ENCODE measurements around the gene PID1. TPM values are rescaled to one million over a fixed set of nuclear protein-coding genes. Genes with fewer than 3 reads are reported as not detected.

The PID1 gene
- total and polyA plus RNA-seq, 5 experiments from 2014 or later: 0.18 TPM; not detected in 4

- Mint-ChIP-seq H3K4me1 (no peaks in the 10 kb centered on the region), H3K9me3 (peaks cover 0 to 12% (median 1%) of the 10 kb centered on the region in 9 donors), H3K27me3 (peaks cover 0 to 8% (median 0%) of the 10 kb centered on the region in 5 donors), H3K4me3 (no peak overlapping the region), H3K36me3 (peaks cover 0 to 4% (median 0%) of the 10 kb centered on the region in 3 donors), H3K27ac (no peak overlapping the region)
- ATAC-seq (no peak), DNase-seq (no peak)
- POLR2A ChIA-PET: no interaction called here
Observed at GRCh38 chr2:229252996-229253395, 18.1 kb downstream of the PID1 start.

GRCh38 chr2:229252280-229252679 is 18.8 kb downstream of the PID1 start:
- ATAC-seq (no peak), DNase-seq (no peak)
- H3K4me1 Mint-ChIP-seq: no peaks in the 10 kb centered on the region
- H3K4me3 Mint-ChIP-seq: no peak overlapping the region
- no peaks in the 10 kb centered on the region for H3K36me3 Mint-ChIP-seq
- H3K27me3 Mint-ChIP-seq: peaks cover 0 to 5% (median 0%) of the 10 kb centered on the region in 5 donors
- POLR2A ChIA-PET: no interaction called here
- no peak overlapping the region for H3K27ac Mint-ChIP-seq
- H3K9me3 Mint-ChIP-seq: peaks cover 0 to 6% (median 0%) of the 10 kb centered on the region in 9 donors

GRCh38 chr2:229249536-229249935 is 21.6 kb downstream of the PID1 start:
- Mint-ChIP-seq H3K4me1 (no peaks in the 10 kb centered on the region), H3K9me3 (peaks cover 0 to 13% (median 0%) of the 10 kb centered on the region in 9 donors), H3K27ac (no peak overlapping the region), H3K27me3 (peaks cover 0 to 6% (median 0%) of the 10 kb centered on the region in 5 donors), H3K4me3 (no peak overlapping the region), H3K36me3 (no peaks in the 10 kb centered on the region)
- no peak for DNase-seq
- POLR2A ChIA-PET: no interaction called here
- ATAC-seq: no peak

GRCh38 chr2:229246334-229246733 is 24.8 kb downstream of the PID1 start:
- Mint-ChIP-seq H3K4me1 (no peaks in the 10 kb centered on the region), H3K36me3 (peaks cover 0 to 14% (median 0%) of the 10 kb centered on the region in 3 donors), H3K27me3 (peaks cover 0 to 13% (median 0%) of the 10 kb centered on the region in 5 donors), H3K27ac (no peak overlapping the region), H3K9me3 (peaks cover 2 to 28% (median 13%) of the 10 kb centered on the region in 9 donors), H3K4me3 (no peak overlapping the region)
- POLR2A ChIA-PET: no interaction called here
- ATAC-seq (no peak), DNase-seq (no peak)

GRCh38 chr2:229244975-229245374 is 26.1 kb downstream of the PID1 start:
- POLR2A ChIA-PET: no interaction called here
- peaks cover 4 to 38% (median 25%) of the 10 kb centered on the region in 9 donors for H3K9me3 Mint-ChIP-seq
- ATAC-seq (no peak), DNase-seq (no peak)
- no peak overlapping the region for H3K4me3 Mint-ChIP-seq
- H3K36me3 Mint-ChIP-seq: peaks cover 0 to 26% (median 0%) of the 10 kb centered on the region in 3 donors
- H3K4me1 Mint-ChIP-seq: no peaks in the 10 kb centered on the region
- H3K27ac Mint-ChIP-seq: no peak overlapping the region
- peaks cover 0 to 11% (median 0%) of the 10 kb centered on the region in 5 donors for H3K27me3 Mint-ChIP-seq

GRCh38 chr2:229243890-229244560 is 27.1 kb downstream of the PID1 start:
- H3K9me3 Mint-ChIP-seq: peaks cover 4 to 45% (median 33%) of the 10 kb centered on the region in 9 donors
- ATAC-seq: no peak
- POLR2A ChIA-PET: no interaction called here
- no peak overlapping the region for H3K27ac Mint-ChIP-seq
- H3K27me3 Mint-ChIP-seq: peaks cover 0 to 11% (median 0%) of the 10 kb centered on the region in 5 donors
- DNase-seq: no peak
- H3K36me3 Mint-ChIP-seq: peaks cover 0 to 26% (median 0%) of the 10 kb centered on the region in 3 donors
- no peak overlapping the region for H3K4me3 Mint-ChIP-seq
- H3K4me1 Mint-ChIP-seq: no peaks in the 10 kb centered on the region

- H3K9me3 Mint-ChIP-seq: peaks cover 4 to 47% (median 33%) of the 10 kb centered on the region in 9 donors
- H3K4me1 Mint-ChIP-seq: no peaks in the 10 kb centered on the region
- H3K4me3 Mint-ChIP-seq: no peak overlapping the region
- peaks cover 0 to 26% (median 0%) of the 10 kb centered on the region in 3 donors for H3K36me3 Mint-ChIP-seq
- DNase-seq (no peak), ATAC-seq (no peak)
- H3K27ac Mint-ChIP-seq: no peak overlapping the region
- POLR2A ChIA-PET: no interaction called here
- peaks cover 0 to 11% (median 0%) of the 10 kb centered on the region in 5 donors for H3K27me3 Mint-ChIP-seq
Observed at GRCh38 chr2:229240984-229241491, 30.0 kb downstream of the PID1 start.

GRCh38 chr2:229239021-229239420 is 32.1 kb downstream of the PID1 start:
- DNase-seq: no peak
- Mint-ChIP-seq H3K27me3 (peaks cover 0 to 8% (median 0%) of the 10 kb centered on the region in 5 donors), H3K36me3 (peaks cover 0 to 26% (median 0%) of the 10 kb centered on the region in 3 donors), H3K4me1 (no peaks in the 10 kb centered on the region), H3K4me3 (no peak overlapping the region), H3K27ac (no peak overlapping the region), H3K9me3 (peaks cover 2 to 47% (median 34%) of the 10 kb centered on the region in 9 donors)
- no peak for ATAC-seq
- POLR2A ChIA-PET: no interaction called here

- H3K36me3 Mint-ChIP-seq: peaks cover 0 to 18% (median 0%) of the 10 kb centered on the region in 3 donors
Observed at GRCh38 chr2:229237270-229237669, 33.8 kb downstream of the PID1 start.

GRCh38 chr2:229235131-229235914 is 35.8 kb downstream of the PID1 start:
- H3K36me3 Mint-ChIP-seq: peaks cover 0 to 3% (median 0%) of the 10 kb centered on the region in 3 donors
- H3K4me3 Mint-ChIP-seq: no peak overlapping the region
- H3K4me1 Mint-ChIP-seq: no peaks in the 10 kb centered on the region
- H3K9me3 Mint-ChIP-seq: peaks cover under 1 to 15% (median 10%) of the 10 kb centered on the region in 9 donors
- peaks cover 0 to 2% (median 0%) of the 10 kb centered on the region in 5 donors for H3K27me3 Mint-ChIP-seq
- ATAC-seq (no peak), DNase-seq (no peak)
- POLR2A ChIA-PET: no interaction called here
- H3K27ac Mint-ChIP-seq: no peak overlapping the region

More at GRCh38 chr2:229237270-229237669, 33.8 kb downstream of the PID1 start:
- H3K9me3 Mint-ChIP-seq: peaks cover 2 to 33% (median 23%) of the 10 kb centered on the region in 9 donors
- no peak overlapping the region for H3K4me3 Mint-ChIP-seq
- ATAC-seq (no peak), DNase-seq (no peak)
- no peaks in the 10 kb centered on the region for H3K4me1 Mint-ChIP-seq
- peaks cover 0 to under 1% (median 0%) of the 10 kb centered on the region in 5 donors for H3K27me3 Mint-ChIP-seq
- H3K27ac Mint-ChIP-seq: no peak overlapping the region
- POLR2A ChIA-PET: no interaction called here

- ATAC-seq: no peak
- Mint-ChIP-seq H3K27ac (no peak overlapping the region), H3K4me1 (no peaks in the 10 kb centered on the region), H3K9me3 (peaks cover 0 to 9% (median 0%) of the 10 kb centered on the region in 9 donors), H3K4me3 (no peak overlapping the region), H3K27me3 (peaks cover 0 to 2% (median 0%) of the 10 kb centered on the region in 5 donors), H3K36me3 (no peaks in the 10 kb centered on the region)
- POLR2A ChIA-PET: no interaction called here
- no peak for DNase-seq
Observed at GRCh38 chr2:229231885-229232284, 39.2 kb downstream of the PID1 start.

GRCh38 chr2:229231328-229231868 is 39.7 kb downstream of the PID1 start:
- Mint-ChIP-seq H3K4me1 (no peaks in the 10 kb centered on the region), H3K27me3 (peaks cover 0 to 2% (median 0%) of the 10 kb centered on the region in 5 donors), H3K36me3 (no peaks in the 10 kb centered on the region), H3K4me3 (no peak overlapping the region), H3K27ac (no peak overlapping the region), H3K9me3 (peaks cover 0 to 9% (median 0%) of the 10 kb centered on the region in 9 donors)
- DNase-seq (no peak), ATAC-seq (no peak)
- POLR2A ChIA-PET: no interaction called here

GRCh38 chr2:229230911-229231310 is 40.2 kb downstream of the PID1 start:
- DNase-seq (no peak), ATAC-seq (no peak)
- Mint-ChIP-seq H3K27me3 (peaks cover 0 to 2% (median 0%) of the 10 kb centered on the region in 5 donors), H3K4me3 (no peak overlapping the region), H3K4me1 (no peaks in the 10 kb centered on the region), H3K27ac (no peak overlapping the region), H3K36me3 (no peaks in the 10 kb centered on the region), H3K9me3 (peaks cover 0 to 9% (median 0%) of the 10 kb centered on the region in 9 donors)
- POLR2A ChIA-PET: no interaction called here
